ENCODE results near the gene PPARA. TPM values are rescaled to one million over a fixed set of nuclear protein-coding genes. Genes with fewer than 3 reads are reported as not detected.
A peak's percentile ranks its signal among the peaks of the same experiment; 100 is the strongest.

Gene PPARA
- total and polyA plus RNA-seq, 9 of the 15 experiments (the other 6 are each of a cell fraction or from before 2014, with no cell fraction given), result 0.64 to 5.3 (median 3.5) TPM

DNA sequence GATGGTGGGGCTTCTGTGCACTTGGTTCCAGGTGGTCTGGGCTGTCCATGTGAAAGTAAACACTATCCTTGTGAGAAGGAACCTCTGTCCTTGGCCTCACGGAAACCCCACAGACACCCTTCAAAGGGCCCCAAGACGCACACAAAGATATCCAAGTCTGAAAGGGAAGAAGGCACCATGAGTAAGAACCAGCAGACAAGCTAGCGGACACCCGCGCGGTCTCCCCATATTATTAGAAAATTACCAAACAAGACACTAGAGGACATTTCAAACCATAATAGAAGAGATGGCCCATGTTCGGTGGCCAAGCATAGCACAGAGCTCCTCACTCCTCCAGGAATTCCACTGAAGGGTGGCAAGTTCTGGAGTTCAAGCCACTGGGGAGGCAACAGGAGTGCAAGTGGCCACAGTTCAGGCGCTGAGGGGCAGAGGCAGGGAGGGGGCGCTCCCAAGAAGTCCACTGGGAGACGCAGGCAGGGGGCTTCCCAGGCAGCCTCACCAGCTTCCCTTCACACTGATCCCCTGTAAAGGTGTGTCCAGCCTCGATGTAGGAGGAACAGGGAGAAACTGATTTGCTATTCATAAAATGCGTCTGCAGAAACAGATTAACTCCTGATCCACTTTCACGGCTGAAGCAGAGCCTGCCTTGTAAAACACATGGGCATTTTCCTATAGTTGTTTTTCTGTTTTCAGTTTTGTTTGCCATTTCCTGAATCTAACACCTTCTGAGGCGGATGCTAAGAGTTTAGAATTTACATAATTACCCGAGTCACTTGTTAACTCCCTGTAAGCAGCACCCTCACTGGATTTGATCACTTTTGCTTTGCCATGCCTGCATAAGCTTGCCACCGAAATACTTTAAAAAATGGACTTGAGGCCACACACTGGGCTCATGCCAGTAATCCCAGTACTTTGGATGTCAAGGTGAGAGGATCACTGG, 9.1 kb upstream of the PPARA start:
- in situ Hi-C loops (cut with MboI) (loop anchor here (10.0 kb wide), 1 partner anchor 104 kb away; no protein-coding TSS in a partner anchor), intact Hi-C loops (cut with micrococcal nuclease) (no loop called here)
- TF ChIP-seq, protein P1, sequence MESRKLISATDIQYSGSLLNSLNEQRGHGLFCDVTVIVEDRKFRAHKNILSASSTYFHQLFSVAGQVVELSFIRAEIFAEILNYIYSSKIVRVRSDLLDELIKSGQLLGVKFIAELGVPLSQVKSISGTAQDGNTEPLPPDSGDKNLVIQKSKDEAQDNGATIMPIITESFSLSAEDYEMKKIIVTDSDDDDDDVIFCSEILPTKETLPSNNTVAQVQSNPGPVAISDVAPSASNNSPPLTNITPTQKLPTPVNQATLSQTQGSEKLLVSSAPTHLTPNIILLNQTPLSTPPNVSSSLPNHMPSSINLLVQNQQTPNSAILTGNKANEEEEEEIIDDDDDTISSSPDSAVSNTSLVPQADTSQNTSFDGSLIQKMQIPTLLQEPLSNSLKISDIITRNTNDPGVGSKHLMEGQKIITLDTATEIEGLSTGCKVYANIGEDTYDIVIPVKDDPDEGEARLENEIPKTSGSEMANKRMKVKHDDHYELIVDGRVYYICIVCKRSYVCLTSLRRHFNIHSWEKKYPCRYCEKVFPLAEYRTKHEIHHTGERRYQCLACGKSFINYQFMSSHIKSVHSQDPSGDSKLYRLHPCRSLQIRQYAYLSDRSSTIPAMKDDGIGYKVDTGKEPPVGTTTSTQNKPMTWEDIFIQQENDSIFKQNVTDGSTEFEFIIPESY (CRISPR knock-in tag; IDR thresholded peaks at IDR 0.05), result peak; percentile 92
- TF ChIP-seq ZNF41 (CRISPR knock-in tag; conservative IDR thresholded peaks at IDR 0.05), result peak; percentile 96
- no peak for TF ChIP-seq MAFF (IDR thresholded peaks at IDR 0.05; ENCODE audit: low read length)
- TF ChIP-seq RBFOX2 (IDR thresholded peaks at IDR 0.05; ENCODE audit: low read depth, low read length), result no peak
- TF ChIP-seq CREB3 (tag; conservative IDR thresholded peaks at IDR 0.05; ENCODE audit: low read depth), result no peak
- ATAC-seq (no peak), DNase-seq (ENCODE audit: extremely low read depth in 1 of 4, low spot score in 3 of 4) (no peak), FAIRE-seq (no peak)
- H3K9me1 ChIP-seq (ENCODE audit: control insufficient read depth, insufficient read depth, low read length), result no peaks in the 10 kb centered on the region
- H3K4me3 ChIP-seq, result no peak overlapping the region
- H3K27me3 ChIP-seq (ENCODE audit: control insufficient read depth in 2 of 2, insufficient read depth in 2 of 2, low read length in 2 of 2), result peaks cover 0 to 18% of the 10 kb centered on the region in 2 experiments; a peak in 2 of 5 replicates
- H3K79me2 ChIP-seq (ENCODE audit: control insufficient read depth, insufficient read depth, low read length), result no peaks in the 10 kb centered on the region
- no peak overlapping the region for H3K4me2 ChIP-seq (ENCODE audit: insufficient read depth, low read length)
- H3K9ac ChIP-seq (ENCODE audit: insufficient read depth in 1 of 2, low read depth in 2 of 2, low read length in 2 of 2), result no peak overlapping the region
- H4K20me1 ChIP-seq (replicated peaks; ENCODE audit: control insufficient read depth, insufficient read depth, low read length), result no peaks in the 10 kb centered on the region
- H3K27ac ChIP-seq (ENCODE audit: extremely low read depth, low read depth, low read length), result no peak overlapping the region
- peaks cover 0 to 14% of the 10 kb centered on the region in 2 experiments; a peak in 2 of 5 replicates for H3K4me1 ChIP-seq (replicated peaks in 1 of 2; ENCODE audit: control insufficient read depth in 2 of 2, insufficient read depth in 2 of 2, low read length in 2 of 2)
- BruUV-seq (replicated peaks), result no TSS peak
- ChIA-PET CTCF (ENCODE audit: low intra/inter-chr PET ratio) (interaction anchor here (1.2 kb wide), 1 partner anchor 250 kb away, joined by 4 read pairs; no protein-coding TSS in a partner anchor), POLR2A (no interaction called here)
- H3K9me3 ChIP-seq (replicated peaks; ENCODE audit: control insufficient read depth, insufficient read depth, low read depth, low read length), result no peaks in the 10 kb centered on the region
- 31% methylated on average over 9 of the region's 16 CpGs for WGBS (ENCODE audit: insufficient coverage, low coverage, missing lambda C conversion rate)
- no peak overlapping the region for H2AFZ ChIP-seq (ENCODE audit: low read depth, low read length)
- no peaks in the 10 kb centered on the region for H3K36me3 ChIP-seq (ENCODE audit: control insufficient read depth, insufficient read depth, low read length)

Data from K562 (cell line).